MV-4-11 (cell line): ENCODE data around the gene LAGE3.

Source experiments
- DNase-seq: peaks from one replicate; lab custom pipeline; 2025; lab: John Stamatoyannopoulos, UW

The LAGE3 gene

DNA sequence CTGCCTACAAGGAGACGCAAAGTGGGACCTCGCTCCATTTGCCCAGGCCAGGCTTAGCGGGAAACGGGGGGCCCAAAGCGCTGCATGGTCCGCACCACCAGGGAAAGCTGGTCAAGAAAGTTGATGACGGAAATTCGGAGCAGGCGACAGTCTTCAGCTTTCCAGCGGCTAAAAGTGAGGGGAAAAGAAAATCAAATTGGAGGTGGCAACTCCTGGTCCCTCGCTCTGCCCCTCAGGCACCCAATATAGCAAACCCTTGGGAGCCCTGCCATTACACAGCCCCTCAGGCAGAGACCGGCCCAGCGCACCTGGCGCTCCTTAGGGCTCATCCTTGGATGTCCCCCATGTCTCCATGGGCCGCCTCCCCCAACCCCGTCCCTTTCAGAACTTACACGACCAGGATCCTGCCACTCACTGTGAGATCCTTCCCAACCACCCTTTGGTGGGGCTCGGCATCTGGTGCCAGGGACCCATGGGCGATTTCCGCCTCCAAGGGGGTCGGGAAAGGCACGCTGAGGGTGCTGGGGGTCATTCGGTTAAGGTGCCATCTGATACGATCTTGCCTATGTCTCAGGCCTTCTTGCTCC lies 1.1 kb downstream of the LAGE3 start:
- DNase-seq: no peak

DNA sequence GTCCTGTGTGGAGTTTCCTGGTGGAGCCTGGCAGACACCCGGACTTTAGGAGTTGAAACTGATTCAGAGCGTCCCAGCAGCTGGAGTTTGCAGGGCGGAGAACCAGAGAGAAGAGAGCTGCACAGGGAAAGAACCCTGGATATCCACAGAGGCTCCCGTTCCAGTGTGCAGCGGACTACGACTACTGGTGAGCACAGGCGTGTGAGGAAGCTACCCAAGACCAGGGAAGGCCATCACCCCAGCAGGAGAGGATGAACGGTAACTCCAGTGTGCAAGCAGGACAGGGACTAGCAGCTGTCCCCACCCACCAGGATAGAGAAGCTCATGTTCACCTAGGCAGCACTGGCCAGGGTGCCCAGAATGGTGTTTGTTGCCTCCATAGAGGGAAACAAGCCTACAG lies 2.3 kb downstream of the LAGE3 start:
- DNase-seq: no peak

DNA sequence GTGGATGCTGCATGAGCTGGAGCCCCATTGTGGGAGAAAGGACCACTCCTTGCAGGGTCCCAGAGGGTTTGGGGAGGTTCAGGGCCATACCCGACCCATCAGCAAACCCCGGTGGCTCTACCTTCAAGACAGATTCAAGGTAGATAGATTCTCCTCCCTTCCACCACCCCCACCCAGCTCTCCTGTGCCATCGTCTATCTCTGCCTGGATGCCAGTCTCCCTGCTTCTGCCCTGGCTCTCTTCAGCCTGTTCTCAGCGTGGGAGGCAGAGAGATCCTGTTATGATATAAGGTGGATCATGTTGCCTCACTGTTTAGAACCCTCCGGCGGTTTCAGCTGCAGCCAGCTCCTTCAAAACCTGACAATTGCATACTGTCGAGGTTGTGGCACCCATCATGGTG lies 5.4 kb downstream of the LAGE3 start:
- no peak for DNase-seq

DNA sequence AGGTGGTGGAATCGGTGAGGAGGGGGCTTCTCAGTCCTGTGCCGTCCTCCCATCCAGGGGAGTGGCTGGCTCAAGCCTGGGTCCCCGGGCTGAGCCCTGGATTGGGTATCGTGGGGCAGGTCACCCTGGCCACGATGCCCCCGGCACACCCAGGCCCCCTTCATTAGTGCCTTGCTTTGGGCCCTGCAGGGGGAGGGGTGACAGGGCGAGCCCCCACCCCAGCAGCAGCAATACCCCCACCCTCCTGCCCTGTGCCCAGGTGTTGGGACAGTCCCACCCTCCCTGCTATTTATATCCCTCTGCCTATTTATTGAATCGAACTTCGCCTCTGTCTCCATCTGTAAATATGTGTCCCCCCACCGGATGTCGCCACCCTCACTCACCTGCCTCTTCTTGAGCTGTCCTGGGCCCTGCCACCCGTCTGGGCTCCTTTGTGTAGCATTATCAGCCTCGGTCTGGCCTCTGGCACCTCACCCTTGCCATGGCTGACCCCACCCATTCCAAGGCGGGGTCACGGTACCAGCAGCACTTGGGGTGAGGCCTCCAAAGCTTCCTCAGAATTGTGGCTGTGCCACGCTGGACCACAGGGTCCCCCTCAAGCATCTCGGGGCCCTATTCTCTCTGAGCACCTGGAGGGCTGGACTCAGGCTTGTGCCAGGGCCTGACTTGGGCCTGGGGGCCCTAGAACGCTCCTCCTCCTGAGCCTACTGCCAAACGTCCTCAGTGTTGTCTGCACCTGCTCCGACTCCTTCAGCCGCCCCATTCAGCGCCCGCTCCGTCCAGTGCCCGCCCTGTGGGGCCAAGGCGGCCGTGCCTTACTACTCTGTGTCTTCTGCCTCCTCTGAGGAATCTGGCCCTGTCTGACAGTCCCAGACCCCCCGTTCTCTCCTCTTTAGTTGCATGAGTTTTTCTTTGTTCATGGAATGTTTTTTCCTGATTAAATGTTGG lies 6.1 kb downstream of the LAGE3 start:
- no peak for DNase-seq

DNA sequence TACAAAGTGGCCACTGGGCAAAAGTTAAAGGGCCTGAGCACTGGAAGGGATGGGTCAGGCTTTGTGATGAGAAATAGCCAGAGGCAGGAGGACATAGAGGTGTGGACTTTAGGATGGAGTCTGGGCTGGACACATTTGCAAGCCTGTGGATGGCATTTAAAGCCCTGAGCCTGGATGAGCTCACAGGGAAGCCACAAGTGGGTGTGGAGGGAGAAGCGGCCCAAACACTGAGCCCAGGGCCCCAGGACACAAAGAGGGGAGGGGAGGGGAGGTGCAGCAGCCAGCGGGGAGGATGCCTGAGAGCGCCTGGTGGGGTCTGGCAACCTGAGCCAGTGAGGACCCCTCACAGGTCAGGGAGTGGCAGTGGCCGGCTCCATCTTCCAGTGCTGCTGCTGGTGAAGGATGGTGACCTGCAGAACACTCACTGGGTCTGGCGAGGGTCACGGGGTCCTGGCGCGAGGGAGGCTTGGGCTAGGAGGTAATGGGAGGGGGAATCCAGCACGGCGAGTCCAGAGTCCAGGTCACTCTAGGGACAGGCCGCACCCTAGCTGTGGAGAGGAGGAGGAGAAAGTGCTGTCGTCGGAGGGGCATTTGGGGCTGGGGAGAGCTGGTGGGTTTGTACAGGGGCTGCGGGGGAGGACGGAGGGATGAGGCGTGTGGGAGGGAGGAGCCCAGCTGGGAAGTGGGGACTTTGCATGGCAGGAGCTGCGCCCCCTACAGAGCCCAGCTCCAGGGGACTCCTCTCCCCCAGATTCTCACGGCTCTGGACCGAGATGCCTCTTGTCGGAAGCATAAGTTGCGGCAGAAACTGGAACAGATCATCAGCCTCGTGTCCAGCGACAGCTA lies 7.0 kb downstream of the LAGE3 start:
- DNase-seq: no peak

- DNase-seq: no peak
Measured at GRCh38 chrX:154470914-154471568, 8.0 kb downstream of the LAGE3 start.

DNA sequence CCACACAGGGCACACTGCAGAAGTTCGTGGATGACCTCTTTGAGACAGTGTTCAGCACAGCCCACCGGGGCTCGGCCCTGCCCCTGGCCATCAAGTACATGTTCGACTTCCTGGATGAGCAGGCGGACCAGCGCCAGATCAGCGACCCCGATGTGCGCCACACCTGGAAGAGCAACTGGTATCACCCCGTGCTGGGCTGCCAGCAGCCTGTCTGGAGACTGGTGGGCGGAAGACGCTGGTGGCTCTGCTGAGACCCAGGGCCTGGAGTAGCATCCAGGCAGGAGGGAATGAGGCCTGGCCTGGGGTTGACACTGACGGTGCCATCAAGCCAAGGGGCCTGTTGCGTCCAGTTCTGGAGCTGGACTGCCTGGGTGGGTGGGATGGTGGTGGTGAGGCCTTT lies 8.6 kb downstream of the LAGE3 start:
- no peak for DNase-seq

- no peak for DNase-seq
Measured at GRCh38 chrX:154469880-154470279, 9.2 kb downstream of the LAGE3 start.

DNA sequence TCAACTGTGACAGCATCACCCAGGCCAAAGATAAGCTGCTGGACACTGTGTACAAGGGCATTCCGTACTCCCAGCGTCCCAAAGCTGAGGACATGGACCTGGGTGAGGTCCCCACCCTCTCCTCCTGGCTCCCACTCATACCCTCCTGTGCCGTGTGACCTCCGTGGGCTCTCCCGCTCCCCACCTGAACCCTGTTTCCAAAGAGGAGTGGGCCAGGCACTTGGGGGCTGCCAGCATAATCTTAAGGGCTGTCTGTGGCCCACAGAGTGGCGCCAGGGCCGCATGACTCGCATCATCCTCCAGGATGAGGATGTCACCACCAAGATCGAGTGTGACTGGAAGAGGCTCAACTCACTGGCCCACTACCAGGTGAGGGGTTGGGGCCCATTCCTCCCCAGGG lies 10.0 kb downstream of the LAGE3 start:
- no peak for DNase-seq

GRCh38 chrX:154468217-154468616 lies 10.9 kb downstream of the LAGE3 start:
- no peak for DNase-seq

DNA sequence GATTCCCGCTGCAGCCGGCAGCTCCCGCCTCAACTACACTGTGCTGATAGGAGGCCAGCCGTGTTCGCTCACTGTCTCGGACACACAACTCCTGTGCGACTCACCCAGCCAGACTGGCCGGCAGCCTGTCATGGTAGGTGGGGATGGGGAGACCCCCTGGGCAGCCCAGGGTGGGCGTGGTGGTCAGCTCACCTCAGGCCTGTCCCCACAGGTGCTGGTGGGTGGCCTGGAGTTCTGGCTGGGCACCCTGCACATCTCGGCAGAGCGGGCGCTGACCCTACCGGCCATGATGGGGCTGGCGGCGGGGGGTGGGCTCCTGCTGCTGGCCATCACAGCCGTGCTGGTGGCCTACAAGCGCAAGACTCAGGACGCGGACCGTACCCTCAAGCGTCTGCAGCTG lies 11.5 kb downstream of the LAGE3 start:
- no peak for DNase-seq

- no peak for DNase-seq
Measured at GRCh38 chrX:154466907-154467306, 12.2 kb downstream of the LAGE3 start.

DNA sequence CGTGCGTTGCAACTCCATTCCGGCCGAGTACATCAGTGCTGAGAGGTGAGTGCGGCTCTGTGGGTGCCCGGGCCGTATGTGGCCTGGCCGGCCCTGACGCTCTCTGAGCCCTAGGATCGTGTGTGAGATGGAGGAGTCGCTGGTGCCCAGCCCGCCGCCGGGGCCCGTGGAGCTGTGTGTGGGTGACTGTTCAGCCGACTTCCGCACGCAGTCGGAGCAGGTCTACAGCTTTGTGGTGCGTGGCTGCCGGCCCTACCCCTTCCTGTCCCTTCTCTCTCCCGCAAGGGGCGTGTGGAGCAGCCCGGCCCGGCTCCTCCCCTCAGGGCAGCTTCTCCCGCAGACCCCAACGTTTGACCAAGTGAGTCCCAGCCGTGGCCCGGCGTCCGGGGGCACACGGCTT lies 13.0 kb downstream of the LAGE3 start:
- no peak for DNase-seq

- DNase-seq: no peak
Measured at GRCh38 chrX:154465601-154466000, 13.5 kb downstream of the LAGE3 start.

DNA sequence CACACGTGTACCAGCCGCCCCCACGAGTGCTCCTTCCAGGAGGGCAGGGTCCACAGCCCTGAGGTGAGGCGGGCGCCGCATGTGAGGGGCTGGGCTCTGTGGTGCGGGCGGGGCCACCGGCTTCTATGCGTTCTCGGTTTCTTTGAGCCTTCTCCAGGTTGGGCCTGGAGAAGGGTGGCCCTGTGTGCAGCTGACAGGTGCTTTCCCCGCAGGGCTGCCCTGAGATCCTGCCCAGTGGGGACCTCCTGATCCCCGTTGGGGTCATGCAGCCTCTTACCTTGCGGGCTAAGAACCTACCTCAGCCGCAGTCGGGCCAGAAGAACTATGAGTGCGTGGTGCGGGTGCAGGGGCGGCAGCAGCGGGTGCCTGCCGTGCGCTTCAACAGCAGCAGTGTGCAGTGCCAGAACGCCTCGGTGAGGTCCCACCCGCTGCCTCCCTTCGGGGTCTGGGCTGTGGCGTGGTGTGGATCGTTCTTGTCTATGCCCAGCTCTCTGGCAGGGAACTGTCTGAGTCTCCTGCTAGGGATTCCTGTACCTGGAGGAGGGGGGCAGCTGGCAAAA lies 14.2 kb downstream of the LAGE3 start:
- DNase-seq: no peak

GRCh38 chrX:154463611-154464220 lies 15.4 kb downstream of the LAGE3 start:
- DNase-seq: no peak

GRCh38 chrX:154462396-154462795 lies 16.7 kb downstream of the LAGE3 start:
- DNase-seq: no peak

- DNase-seq: no peak
Measured at GRCh38 chrX:154460326-154460725, 18.8 kb downstream of the LAGE3 start.

GRCh38 chrX:154459832-154460231 lies 19.2 kb downstream of the LAGE3 start:
- no peak for DNase-seq

DNA sequence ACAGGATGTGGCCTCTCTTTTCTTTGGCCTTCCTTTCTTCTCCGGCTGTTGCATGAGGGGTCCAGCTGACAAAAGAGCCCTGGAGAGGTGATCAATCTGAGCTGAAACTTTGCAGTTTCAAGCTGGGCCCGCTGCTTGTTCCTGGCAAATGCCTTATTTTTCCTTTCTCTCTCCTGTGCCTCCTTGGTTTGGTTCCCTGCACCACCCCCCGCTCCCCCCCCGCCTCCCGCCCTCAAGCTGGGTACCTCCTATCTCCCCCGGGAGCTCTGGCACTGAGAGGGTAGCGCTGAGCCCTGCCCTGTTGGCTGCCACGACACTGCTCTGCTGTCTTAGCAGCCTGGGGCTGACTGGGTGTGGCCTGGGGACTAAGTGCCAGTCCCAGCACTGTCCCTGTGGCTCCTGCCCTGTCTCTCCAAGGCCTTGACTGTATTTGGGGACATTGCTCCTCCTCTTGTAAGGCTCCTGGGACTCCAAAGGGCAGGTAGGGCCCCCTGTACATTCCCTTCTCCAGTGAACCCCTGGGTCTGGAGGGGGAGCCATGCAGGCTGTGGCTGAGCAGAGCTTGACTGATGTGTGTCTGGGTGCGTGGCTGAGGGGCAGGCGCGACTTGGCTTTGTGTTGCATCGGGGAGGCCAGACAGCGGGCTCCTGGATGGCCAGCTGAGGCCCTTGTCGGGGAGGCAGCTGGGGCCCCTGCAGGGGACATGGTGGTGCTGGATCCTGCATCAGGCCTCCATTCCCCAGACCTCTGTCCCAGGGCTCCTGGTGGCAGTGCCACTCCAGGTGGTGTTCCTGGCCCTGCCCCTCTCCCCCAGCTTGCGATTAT lies 19.9 kb downstream of the LAGE3 start:
- DNase-seq: no peak
